Activated naive CD8-positive, alpha-beta T cell treated with anti-CD3 and anti-CD28 coated beads for 36 hours (primary cell): ENCODE measurements around the gene SSR1. TPM values are rescaled to one million over a fixed set of nuclear protein-coding genes. Genes with fewer than 3 reads are reported as not detected.

Experiments
- DNase-seq: peaks from one replicate; pipeline ENCODE4 v3.0.0; 2021
- H3K27ac Mint-ChIP-seq: one replicate; pipeline ENCODE4 v1.8.0; 2022; ENCODE audit warnings: mild to moderate bottlenecking, moderate library complexity, mixed read lengths
- H3K27me3 Mint-ChIP-seq: one replicate; pipeline ENCODE4 v1.8.0; 2022; ENCODE audit warnings: mild to moderate bottlenecking, mixed read lengths
- H3K36me3 Mint-ChIP-seq: one replicate; pipeline ENCODE4 v1.8.0; 2021; ENCODE audit warnings: mild to moderate bottlenecking, mixed read lengths
- H3K4me1 Mint-ChIP-seq: one replicate; pipeline ENCODE4 v1.8.0; 2021; ENCODE audit warnings: mixed read lengths
- H3K4me3 Mint-ChIP-seq: one replicate; pipeline ENCODE4 v1.8.0; 2022; ENCODE audit warnings: mild to moderate bottlenecking, moderate library complexity, mixed read lengths
- H3K9me3 Mint-ChIP-seq: one replicate; pipeline ENCODE4 v1.8.0; 2022; ENCODE audit warnings: mixed read lengths
- total RNA-seq, 2 experiments: library from RNA; stranded (reverse); gene quantifications; one replicate each; pipeline ENCODE4 v1.2.3, GENCODE V29; 2021

SSR1 gene
- total RNA-seq, 2 experiments from 2014 or later, result 132 to 139 TPM

DNA sequence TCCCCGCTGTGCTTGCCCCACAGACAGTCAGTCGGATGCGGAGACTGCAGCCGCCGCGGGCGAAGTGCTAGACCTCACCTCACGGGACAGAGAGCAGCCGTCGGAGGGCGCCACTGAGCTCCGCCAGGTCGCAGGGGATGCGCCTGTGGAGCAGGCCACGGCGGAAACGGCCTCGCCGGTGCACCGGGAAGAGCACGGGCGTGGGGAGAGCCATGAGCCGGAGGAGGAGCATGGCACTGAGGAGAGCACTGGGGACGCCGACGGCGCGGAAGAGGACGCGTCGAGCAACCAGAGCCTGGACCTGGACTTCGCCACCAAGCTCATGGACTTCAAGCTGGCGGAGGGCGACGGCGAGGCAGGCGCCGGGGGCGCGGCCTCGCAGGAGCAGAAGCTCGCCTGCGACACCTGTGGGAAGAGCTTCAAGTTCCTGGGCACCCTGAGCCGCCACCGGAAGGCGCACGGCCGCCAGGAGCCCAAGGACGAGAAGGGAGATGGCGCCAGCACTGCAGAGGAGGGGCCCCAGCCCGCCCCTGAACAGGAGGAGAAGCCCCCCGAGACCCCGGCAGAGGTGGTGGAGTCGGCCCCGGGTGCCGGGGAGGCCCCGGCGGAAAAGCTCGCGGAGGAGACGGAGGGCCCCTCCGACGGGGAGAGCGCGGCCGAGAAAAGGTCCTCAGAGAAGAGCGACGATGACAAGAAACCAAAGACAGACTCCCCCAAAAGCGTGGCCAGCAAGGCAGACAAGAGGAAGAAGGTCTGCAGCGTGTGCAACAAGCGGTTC lies 66.4 kb downstream of the SSR1 start:
- DNase-seq, result no peak
- Mint-ChIP-seq H3K4me3 (no peak overlapping the region), H3K27me3 (no peaks in the 10 kb centered on the region), H3K27ac (no peak overlapping the region), H3K4me1 (peaks cover 13% of the 10 kb centered on the region), H3K9me3 (no peaks in the 10 kb centered on the region), H3K36me3 (peaks cover 8% of the 10 kb centered on the region)

DNA sequence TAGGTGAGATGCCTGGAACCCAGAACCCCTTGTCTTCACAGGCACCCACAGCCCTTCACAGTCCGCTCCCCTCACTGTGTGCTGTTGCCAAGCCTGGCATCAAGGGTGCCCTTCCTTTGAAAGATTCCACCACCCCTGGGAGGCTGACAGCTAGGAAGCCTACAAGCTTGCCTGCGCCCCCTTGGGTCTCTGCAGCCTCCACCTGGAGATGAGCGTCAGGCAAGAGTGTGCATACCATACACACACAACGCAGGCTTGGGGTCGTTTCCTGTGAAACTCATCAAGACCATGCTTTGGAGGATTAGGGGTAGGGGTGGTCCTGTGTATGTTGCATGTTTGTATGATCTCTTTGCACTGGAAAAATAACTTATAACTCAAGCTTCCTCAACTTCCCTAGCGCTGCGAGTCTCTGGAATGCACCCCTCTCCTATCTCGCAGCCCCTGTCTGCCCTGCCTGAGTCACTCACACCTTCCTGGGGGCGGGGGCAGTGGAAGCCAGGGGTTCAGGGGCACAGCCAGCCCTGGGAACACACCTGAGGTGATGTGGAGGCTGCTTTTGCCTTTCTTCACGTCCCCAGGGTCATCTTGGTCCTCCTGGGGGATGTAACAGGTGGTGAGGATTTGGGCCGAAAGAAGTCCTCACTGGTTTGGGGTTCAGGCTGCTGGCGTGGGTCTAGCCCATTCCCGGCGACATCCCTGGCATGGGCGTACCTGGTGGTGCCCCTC lies 67.2 kb downstream of the SSR1 start:
- Mint-ChIP-seq H3K36me3 (peaks cover 8% of the 10 kb centered on the region), H3K9me3 (no peaks in the 10 kb centered on the region), H3K27me3 (no peaks in the 10 kb centered on the region), H3K4me3 (no peak overlapping the region), H3K27ac (no peak overlapping the region), H3K4me1 (peaks cover 13% of the 10 kb centered on the region)
- no peak for DNase-seq

GRCh38 chr6:7243179-7243981 lies 69.6 kb downstream of the SSR1 start:
- no peaks in the 10 kb centered on the region for H3K27me3 Mint-ChIP-seq
- peak; percentile 33 for DNase-seq
- no peaks in the 10 kb centered on the region for H3K9me3 Mint-ChIP-seq
- H3K4me3 Mint-ChIP-seq, result no peak overlapping the region
- H3K36me3 Mint-ChIP-seq, result peaks cover 6% of the 10 kb centered on the region
- no peak overlapping the region for H3K27ac Mint-ChIP-seq
- peaks cover 17% of the 10 kb centered on the region for H3K4me1 Mint-ChIP-seq

- no peaks in the 10 kb centered on the region for H3K27me3 Mint-ChIP-seq
- no peaks in the 10 kb centered on the region for H3K9me3 Mint-ChIP-seq
- H3K4me1 Mint-ChIP-seq, result peaks cover 17% of the 10 kb centered on the region
- no peak overlapping the region for H3K4me3 Mint-ChIP-seq
- no peak overlapping the region for H3K27ac Mint-ChIP-seq
- DNase-seq, result no peak
- peaks cover 6% of the 10 kb centered on the region for H3K36me3 Mint-ChIP-seq
Measured at GRCh38 chr6:7242835-7243178, 70.2 kb downstream of the SSR1 start.

DNA sequence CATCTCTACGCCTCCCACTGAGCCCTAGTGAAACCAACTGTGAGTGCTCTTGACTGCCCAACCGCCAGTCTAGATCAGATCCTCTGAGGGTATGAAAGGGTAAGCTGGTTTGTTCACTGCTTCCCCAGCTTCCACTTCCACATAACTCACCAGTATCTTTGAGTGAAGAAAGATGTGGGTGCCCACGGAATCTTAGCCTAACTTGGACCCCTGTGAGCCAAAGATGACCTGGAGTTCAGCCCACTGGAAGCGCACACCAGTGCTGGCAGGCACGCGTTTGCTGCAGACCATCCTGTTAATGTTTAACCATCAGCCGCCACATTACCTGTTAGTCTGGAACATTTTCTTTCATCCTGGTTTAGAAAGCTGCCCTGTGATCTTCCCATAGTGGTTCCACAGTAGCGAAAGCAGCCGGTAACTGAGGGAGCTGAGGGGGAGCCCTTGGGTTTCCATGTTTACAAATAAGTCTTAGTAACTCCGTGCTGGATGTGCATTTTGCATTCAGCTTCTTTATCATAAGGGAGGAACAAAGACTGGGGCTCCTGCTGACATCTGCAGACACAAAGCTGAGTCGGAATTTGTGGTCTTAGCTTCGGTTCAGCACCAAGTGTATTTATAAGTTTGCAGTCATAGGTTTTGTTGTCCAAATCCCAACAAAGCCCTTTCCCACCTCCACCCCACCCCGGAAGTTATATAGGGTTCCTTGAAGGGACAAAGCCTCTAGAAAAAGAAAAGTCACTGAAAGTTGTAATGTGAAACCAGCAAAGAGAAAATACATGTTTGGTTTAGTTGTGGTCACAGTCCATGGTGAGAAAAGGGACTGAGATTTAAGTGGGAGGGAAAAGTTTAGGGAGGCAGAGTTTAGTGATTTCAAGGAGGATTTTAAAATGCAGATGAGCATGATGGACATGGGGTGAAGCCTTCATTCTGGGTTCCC lies 71.0 kb downstream of the SSR1 start:
- H3K4me3 Mint-ChIP-seq, result no peak overlapping the region
- H3K9me3 Mint-ChIP-seq, result no peaks in the 10 kb centered on the region
- H3K27ac Mint-ChIP-seq, result no peak overlapping the region
- DNase-seq, result no peak
- H3K27me3 Mint-ChIP-seq, result no peaks in the 10 kb centered on the region
- H3K36me3 Mint-ChIP-seq, result peaks cover 6% of the 10 kb centered on the region
- peaks cover 17% of the 10 kb centered on the region for H3K4me1 Mint-ChIP-seq

GRCh38 chr6:7241160-7241559 lies 71.8 kb downstream of the SSR1 start:
- Mint-ChIP-seq H3K4me3 (no peak overlapping the region), H3K4me1 (peaks cover 20% of the 10 kb centered on the region), H3K27me3 (no peaks in the 10 kb centered on the region), H3K36me3 (peaks cover 7% of the 10 kb centered on the region), H3K27ac (no peak overlapping the region), H3K9me3 (no peaks in the 10 kb centered on the region)
- no peak for DNase-seq

GRCh38 chr6:7240351-7240750 lies 72.6 kb downstream of the SSR1 start:
- H3K27ac Mint-ChIP-seq, result no peak overlapping the region
- no peaks in the 10 kb centered on the region for H3K9me3 Mint-ChIP-seq
- H3K4me1 Mint-ChIP-seq, result peaks cover 21% of the 10 kb centered on the region
- H3K36me3 Mint-ChIP-seq, result peaks cover 4% of the 10 kb centered on the region
- no peak overlapping the region for H3K4me3 Mint-ChIP-seq
- DNase-seq, result no peak
- H3K27me3 Mint-ChIP-seq, result no peaks in the 10 kb centered on the region

DNA sequence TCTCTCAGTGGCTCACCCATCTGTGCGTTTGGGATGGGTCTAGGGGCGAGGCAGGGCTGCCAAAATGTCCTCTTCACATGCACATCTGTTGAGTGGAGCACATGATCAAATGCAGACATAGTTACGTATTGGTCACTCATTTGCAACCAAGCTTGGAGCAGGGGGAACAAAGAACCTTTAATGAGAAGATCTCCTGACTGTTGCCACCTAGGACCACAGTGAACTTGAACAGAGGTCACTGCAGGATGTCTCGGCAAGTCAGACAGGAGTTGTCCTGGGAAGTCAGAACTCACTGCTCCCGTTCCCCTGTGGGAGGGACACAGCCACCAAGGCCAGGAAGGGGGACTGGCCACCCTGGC lies 73.4 kb downstream of the SSR1 start:
- no peak for DNase-seq
- peaks cover 4% of the 10 kb centered on the region for H3K36me3 Mint-ChIP-seq
- no peaks in the 10 kb centered on the region for H3K27me3 Mint-ChIP-seq
- no peak overlapping the region for H3K27ac Mint-ChIP-seq
- no peaks in the 10 kb centered on the region for H3K9me3 Mint-ChIP-seq
- no peak overlapping the region for H3K4me3 Mint-ChIP-seq
- peaks cover 21% of the 10 kb centered on the region for H3K4me1 Mint-ChIP-seq

DNA sequence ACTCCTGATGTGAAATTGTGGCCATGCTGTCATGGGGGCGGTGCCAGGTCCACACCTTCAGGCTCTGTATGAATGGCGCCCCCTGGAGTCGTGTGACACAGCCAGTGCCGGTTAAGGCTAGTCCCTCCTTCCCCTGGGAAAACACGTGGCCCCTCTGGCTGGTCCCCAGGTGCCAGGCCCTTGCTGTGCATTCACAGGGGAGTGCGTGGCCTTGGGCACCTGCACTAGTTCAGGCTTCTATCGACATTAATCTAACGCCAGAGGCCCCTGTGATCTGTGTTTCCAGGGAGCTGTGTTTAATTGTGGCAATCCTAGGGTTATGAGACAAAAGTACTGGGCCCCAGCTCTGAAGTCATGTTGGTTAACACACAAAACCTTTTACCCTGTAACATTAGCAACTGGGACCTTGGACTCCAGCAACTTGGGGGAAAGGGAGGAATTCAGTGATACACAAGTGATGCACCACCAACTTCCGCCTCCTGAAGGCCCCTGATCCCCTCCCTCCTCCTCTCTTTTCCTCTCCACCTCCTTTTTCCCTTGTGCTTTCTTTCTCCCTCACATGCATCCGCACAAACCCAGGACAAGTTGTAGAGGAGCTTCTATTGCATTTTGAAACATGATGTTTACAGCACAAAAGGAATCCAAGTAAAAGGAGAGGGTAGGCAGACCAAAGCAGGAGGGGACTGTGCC lies 74.0 kb downstream of the SSR1 start:
- Mint-ChIP-seq H3K4me1 (peaks cover 21% of the 10 kb centered on the region), H3K9me3 (no peaks in the 10 kb centered on the region), H3K4me3 (no peak overlapping the region), H3K27me3 (no peaks in the 10 kb centered on the region), H3K27ac (no peak overlapping the region), H3K36me3 (peaks cover 4% of the 10 kb centered on the region)
- peak; percentile 81 for DNase-seq

DNA sequence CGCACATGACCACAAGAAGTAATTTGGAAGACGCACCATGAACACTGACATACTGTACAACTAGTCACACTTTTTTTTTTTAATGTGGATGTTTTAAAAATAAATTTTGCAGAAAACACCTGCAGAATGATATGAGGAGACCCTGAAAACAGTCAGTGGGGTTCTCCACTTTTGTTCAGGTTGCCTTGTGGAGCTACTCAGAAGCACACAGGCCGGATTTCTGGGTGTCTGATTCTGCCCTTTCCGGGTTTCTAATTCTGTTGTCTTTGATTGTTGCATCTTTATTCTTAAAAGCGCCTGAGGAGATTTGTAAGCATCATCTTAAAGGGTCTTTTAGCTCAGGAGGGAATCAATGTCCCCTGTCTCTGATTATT lies 74.5 kb downstream of the SSR1 start:
- Mint-ChIP-seq H3K36me3 (peaks cover 6% of the 10 kb centered on the region), H3K27me3 (no peaks in the 10 kb centered on the region), H3K9me3 (no peaks in the 10 kb centered on the region), H3K27ac (no peak overlapping the region), H3K4me3 (no peak overlapping the region), H3K4me1 (peaks cover 24% of the 10 kb centered on the region)
- DNase-seq, result no peak

DNA sequence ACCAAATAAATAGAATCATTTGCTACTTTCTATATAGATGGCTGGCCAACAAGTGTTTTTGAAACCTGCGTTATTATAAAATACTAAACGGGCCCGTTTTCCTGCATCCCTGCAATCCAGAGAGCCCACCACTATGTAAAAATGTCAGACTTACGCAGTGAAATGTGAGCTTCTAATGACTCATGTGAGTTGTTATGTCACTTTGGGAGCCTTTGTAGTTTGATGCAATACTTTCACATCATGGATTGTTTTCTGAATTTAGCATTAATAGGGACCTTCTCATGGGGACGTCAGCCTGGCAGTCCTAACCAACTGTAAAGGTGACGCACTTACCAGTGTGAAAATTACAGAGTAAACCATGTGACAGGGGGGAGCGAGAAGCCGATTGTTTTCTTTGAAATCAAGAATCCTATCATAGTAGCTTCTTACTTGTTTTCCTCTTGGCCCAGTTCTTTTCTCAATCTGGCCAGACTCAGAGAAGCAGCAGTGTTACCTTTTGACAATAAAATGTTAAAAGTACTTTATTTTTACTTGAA lies 75.3 kb downstream of the SSR1 start:
- peaks cover 18% of the 10 kb centered on the region for H3K4me1 Mint-ChIP-seq
- H3K4me3 Mint-ChIP-seq, result no peak overlapping the region
- no peaks in the 10 kb centered on the region for H3K27me3 Mint-ChIP-seq
- H3K36me3 Mint-ChIP-seq, result peaks cover 6% of the 10 kb centered on the region
- DNase-seq, result no peak
- H3K9me3 Mint-ChIP-seq, result no peaks in the 10 kb centered on the region
- no peak overlapping the region for H3K27ac Mint-ChIP-seq

DNA sequence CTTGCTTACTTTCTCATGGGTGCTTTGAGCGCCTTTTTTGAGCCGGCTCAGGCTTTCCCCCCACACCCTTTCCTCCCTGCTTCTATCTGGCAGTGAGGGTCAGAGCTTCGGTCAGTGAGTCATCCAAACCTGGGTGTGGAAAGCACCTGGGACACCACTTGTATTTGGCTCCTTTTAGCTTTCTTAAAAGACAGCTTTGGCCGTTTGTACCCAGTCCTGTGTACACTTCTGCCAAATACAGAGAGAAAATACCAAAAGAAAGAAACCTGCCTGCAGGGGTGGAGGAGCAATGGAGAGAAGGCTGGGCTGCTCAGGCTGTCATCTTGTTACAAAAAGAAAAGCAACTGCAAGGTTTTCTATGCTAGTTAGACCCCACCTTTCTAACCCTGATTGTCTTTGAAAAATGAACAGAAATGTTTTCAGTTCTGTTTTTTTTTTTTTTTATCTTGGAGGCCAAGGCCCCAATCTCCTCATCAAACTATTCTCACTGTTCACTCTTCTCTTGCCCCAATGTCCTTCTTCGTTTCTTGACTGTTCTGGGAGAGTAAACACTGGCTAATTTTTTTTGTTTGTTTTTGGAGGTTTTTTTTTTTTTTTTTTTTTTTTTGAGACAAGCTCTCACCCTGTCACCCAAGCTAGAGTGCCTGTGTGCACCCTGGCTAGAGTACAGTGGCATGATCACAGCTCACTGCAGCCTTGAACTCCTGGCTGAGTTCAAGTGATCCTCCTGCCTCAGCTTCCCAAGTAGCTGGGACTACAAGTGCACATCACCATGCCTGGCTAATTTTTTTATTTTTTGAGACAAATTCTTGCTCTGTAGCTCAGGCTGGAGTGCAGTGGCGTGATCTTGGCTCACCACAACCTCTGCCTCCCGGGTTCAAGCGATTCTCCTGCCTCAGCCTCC lies 76.4 kb downstream of the SSR1 start:
- peaks cover 14% of the 10 kb centered on the region for H3K36me3 Mint-ChIP-seq
- peak overlapping the region; percentile 67 for H3K27ac Mint-ChIP-seq
- no peaks in the 10 kb centered on the region for H3K27me3 Mint-ChIP-seq
- H3K4me3 Mint-ChIP-seq, result no peak overlapping the region
- no peak for DNase-seq
- no peaks in the 10 kb centered on the region for H3K9me3 Mint-ChIP-seq
- H3K4me1 Mint-ChIP-seq, result peaks cover 18% of the 10 kb centered on the region

DNA sequence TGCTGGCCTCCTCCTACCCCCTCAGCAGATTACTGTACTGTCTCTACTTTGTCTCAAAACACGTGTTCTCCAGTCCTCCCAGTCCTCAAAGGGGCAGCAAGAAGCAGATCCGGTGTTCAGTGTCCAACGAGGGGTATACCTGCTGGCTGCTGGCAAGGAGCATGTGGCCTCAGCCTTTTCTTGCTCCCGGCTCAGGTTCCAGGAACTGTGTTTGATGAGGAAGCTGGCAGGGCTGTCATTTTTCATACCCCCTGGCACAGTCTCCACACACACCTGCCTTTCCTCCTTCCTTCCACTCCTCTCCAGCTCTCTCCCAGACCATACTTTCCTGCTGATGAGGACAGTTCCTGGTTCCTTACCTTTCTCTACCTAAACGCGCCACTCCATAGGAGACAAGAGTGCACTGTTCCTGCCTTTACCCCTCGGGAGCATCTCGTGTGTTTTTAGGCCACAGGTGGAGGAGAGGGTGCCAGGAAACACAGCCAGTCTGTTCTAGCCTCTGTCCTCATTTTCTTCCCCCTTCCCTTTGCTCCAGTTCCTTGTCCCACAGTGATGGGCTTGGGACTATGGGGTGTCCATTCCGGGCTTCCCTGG lies 77.2 kb downstream of the SSR1 start:
- DNase-seq, result no peak
- H3K9me3 Mint-ChIP-seq, result no peaks in the 10 kb centered on the region
- H3K27me3 Mint-ChIP-seq, result no peaks in the 10 kb centered on the region
- no peak overlapping the region for H3K27ac Mint-ChIP-seq
- H3K36me3 Mint-ChIP-seq, result peaks cover 17% of the 10 kb centered on the region
- H3K4me3 Mint-ChIP-seq, result no peak overlapping the region
- H3K4me1 Mint-ChIP-seq, result peaks cover 18% of the 10 kb centered on the region
